ENCODE data around the gene SREBF2.

GRCh38 chr22:41830174-41830573 is 2.7 kb upstream of the SREBF2 start:
- TF ChIP-seq IRF2 (CRISPR knock-in tag; IDR thresholded peaks at IDR 0.05) (no peak), ZNF12 (CRISPR knock-in tag; IDR thresholded peaks at IDR 0.05) (no peak), POLR2A (IDR thresholded peaks at IDR 0.05; ENCODE audit: insufficient read depth in 1 of 2, low read depth in 2 of 2, low read length in 2 of 2) (no peak)

Data from HepG2 (cell line).